Neural cell (in vitro differentiated cells): ENCODE results near the gene MGLL. TPM values are rescaled to one million over a fixed set of nuclear protein-coding genes. Genes with fewer than 3 reads are reported as not detected.

ENCODE experiments used
- H2AFZ ChIP-seq: fragments of 200-600, 300-800 bp; sonication (generic), shearing (Covaris generic); 2 replicates; pipeline ENCODE4 v1.6.0; 2014; ENCODE audit warnings: low read depth, mild to moderate bottlenecking, antibody characterized with exemption, low read length, moderate library complexity
- H3F3A ChIP-seq: fragments of 200-600 bp; shearing (Covaris generic); 2 replicates; pipeline ENCODE4 v1.6.1; 2016; ENCODE audit warnings: mild to moderate bottlenecking, moderate library complexity, mixed read lengths, antibody characterized with exemption, low read length; ENCODE audit not compliant: insufficient read depth, poor library complexity, severe bottlenecking
- H3K27ac ChIP-seq: fragments of 200-600, 300-800 bp; sonication (generic), shearing (Covaris generic); 2 replicates; pipeline ENCODE4 v1.5.1; 2014; ENCODE audit warnings: mild to moderate bottlenecking, low read length, moderate library complexity
- H3K27me3 ChIP-seq: fragments of 300-800, 200-600 bp; sonication (generic), shearing (Covaris generic); 2 replicates; pipeline ENCODE4 v1.6.0; 2014; ENCODE audit warnings: mild to moderate bottlenecking, low read depth, low read length, moderate library complexity; ENCODE audit not compliant: insufficient read depth
- H3K36me3 ChIP-seq: fragments of 300-800, 200-600 bp; sonication (generic), shearing (Covaris generic); 2 replicates; pipeline ENCODE4 v1.5.1; 2014; ENCODE audit warnings: mild to moderate bottlenecking, antibody characterized with exemption, low read length, moderate library complexity; ENCODE audit not compliant: insufficient read depth
- H3K4me2 ChIP-seq: fragments of 300-800, 200-600 bp; sonication (generic), shearing (Covaris generic); 2 replicates; pipeline ENCODE4 v1.6.0; 2014; ENCODE audit warnings: mild to moderate bottlenecking, low read length
- H3K4me3 ChIP-seq: fragments of 300-800, 200-600 bp; sonication (generic), shearing (Covaris generic); 2 replicates; pipeline ENCODE4 v1.5.1; 2014; ENCODE audit warnings: mild to moderate bottlenecking, low read length, moderate library complexity
- H3K79me2 ChIP-seq: fragments of 200-600 bp; shearing (Covaris generic); replicated peaks from 2 replicates; pipeline ENCODE4 v1.6.0; 2014; ENCODE audit warnings: mild to moderate bottlenecking, low read length, moderate library complexity; ENCODE audit not compliant: insufficient read depth
- H3K9ac ChIP-seq: fragments of 300-800, 200-600 bp; sonication (generic), shearing (Covaris generic); 2 replicates; pipeline ENCODE4 v1.6.1; 2016; ENCODE audit warnings: mild to moderate bottlenecking, low read length, mixed read lengths
- H3K9me2 ChIP-seq: fragments of 200-600 bp; shearing (Covaris generic); 2 replicates; pipeline ENCODE4 v1.6.1; 2016; ENCODE audit warnings: mild to moderate bottlenecking, low read length, mixed read lengths; ENCODE audit not compliant: insufficient read depth
- H3K9me3 ChIP-seq: fragments of 200-600, 300-800 bp; sonication (generic), shearing (Covaris generic); 2 replicates; pipeline ENCODE4 v1.6.1; 2016; ENCODE audit warnings: mild to moderate bottlenecking, mixed run types, low read length, moderate library complexity, mixed read lengths
- H4K20me1 ChIP-seq: fragments of 200-600 bp; shearing (Covaris generic); 2 replicates; pipeline ENCODE4 v1.6.1; 2016; ENCODE audit warnings: mild to moderate bottlenecking, mixed run types; ENCODE audit not compliant: insufficient read depth
- EP300 ChIP-seq: fragments of 450-650 bp; conservative IDR thresholded peaks from 2 replicates; pipeline ENCODE4 v1.6.1; 2014; ENCODE audit warnings: antibody characterized with exemption, mild to moderate bottlenecking, moderate library complexity; ENCODE audit not compliant: poor library complexity, severe bottlenecking
- EZH2 ChIP-seq: fragments of 200-600, 300-800 bp; shearing (Covaris generic), sonication (generic); IDR thresholded peaks from 2 replicates; pipeline ENCODE4 v1.6.1; 2014; ENCODE audit warnings: antibody characterized with exemption, low read length, borderline replicate concordance, mild to moderate bottlenecking; ENCODE audit not compliant: insufficient read depth, poor library complexity, severe bottlenecking
- MXI1 ChIP-seq: fragments of 450-650 bp; conservative IDR thresholded peaks from 2 replicates; pipeline ENCODE4 v1.6.1; 2014; ENCODE audit warnings: antibody characterized with exemption, mild to moderate bottlenecking; ENCODE audit not compliant: poor library complexity, severe bottlenecking
- POLR2AphosphoS5 ChIP-seq: IDR thresholded peaks from 2 replicates; pipeline ENCODE4 v1.6.1; 2012
- RAD21 ChIP-seq: fragments of 450-650 bp; conservative IDR thresholded peaks from 2 replicates; pipeline ENCODE4 v1.6.1; 2014; ENCODE audit warnings: antibody characterized with exemption, mild to moderate bottlenecking, moderate library complexity
- SMC3 ChIP-seq: fragments of 450-650 bp; conservative IDR thresholded peaks from 2 replicates; pipeline ENCODE4 v1.6.1; 2014; ENCODE audit warnings: antibody characterized with exemption, mild to moderate bottlenecking, moderate library complexity; ENCODE audit not compliant: poor library complexity
- TAF1 ChIP-seq: IDR thresholded peaks from 2 replicates; pipeline ENCODE4 v1.6.1; 2012; ENCODE audit warnings: low read depth
- polyA plus RNA-seq: library from polyadenylated mRNA; depleted of rRNA; stranded (reverse); fragments of >200 nt; gene quantifications from 2 replicates; pipeline ENCODE4 v1.2.3, GENCODE V29; 2014
- TF ChIP-seq, protein P1 (sequence below): IDR thresholded peaks from 2 replicates; pipeline ENCODE4 v1.6.1; 2012; ENCODE audit warnings: borderline replicate concordance
- TF ChIP-seq, protein P2 (sequence below): fragments of 450-650 bp; IDR thresholded peaks from 2 replicates; pipeline ENCODE4 v1.5.1; 2014; ENCODE audit warnings: antibody characterized with exemption, mild to moderate bottlenecking, moderate library complexity; ENCODE audit not compliant: poor library complexity, severe bottlenecking

MGLL gene
- polyA plus RNA-seq, 1 donor from 2014 or later, result 2.0 TPM

DNA sequence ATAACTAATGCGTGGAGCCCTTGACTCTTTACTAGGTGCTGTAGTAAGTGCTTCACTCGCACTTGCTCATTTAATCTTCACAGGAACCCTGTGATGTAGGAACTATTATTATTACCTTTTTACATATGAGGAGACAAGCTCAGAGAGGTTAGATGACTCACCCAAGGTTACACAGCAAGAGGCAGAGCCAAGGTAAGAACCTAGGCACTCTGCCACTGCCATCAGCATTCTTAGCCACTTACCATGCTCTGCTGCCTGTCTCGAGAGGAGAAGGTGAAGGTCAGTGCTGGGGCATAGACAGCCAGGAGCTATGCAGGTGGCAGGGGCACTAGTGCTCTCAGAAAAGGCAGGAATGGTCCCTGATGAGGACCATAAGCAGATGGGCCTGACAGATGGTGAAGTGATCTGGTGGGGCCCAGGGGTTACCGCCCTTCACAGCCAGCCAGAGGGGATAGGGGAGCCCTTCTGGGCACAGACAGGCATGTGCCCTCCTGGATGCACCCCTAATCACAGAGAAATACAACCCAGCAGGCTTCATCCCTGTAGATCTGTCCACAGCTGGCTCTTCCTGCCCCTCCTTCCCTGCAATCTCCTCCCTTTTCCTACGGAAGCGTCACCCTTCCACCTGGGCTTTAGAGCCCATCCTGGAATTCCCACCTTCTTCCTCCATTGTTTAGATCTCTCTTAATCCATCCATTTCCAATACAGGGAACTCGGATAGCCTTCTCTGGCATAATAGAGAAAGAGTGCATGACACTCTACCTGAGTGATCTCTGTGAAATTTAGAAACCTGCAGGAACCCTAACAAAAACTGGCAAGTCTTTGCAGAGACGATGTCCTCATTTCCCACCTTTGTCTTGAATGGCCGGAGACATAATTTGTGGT is 122.7 kb downstream of the MGLL start:
- Histone ChIP-seq H3K36me3 (no peaks in the 10 kb centered on the region), H3K9ac (no peak overlapping the region), H3K27me3 (no peaks in the 10 kb centered on the region), H4K20me1 (no peaks in the 10 kb centered on the region), H3K4me3 (no peak overlapping the region), H3K9me3 (no peaks in the 10 kb centered on the region), H2AFZ (no peak overlapping the region), H3K9me2 (no peaks in the 10 kb centered on the region), H3K79me2 (no peaks in the 10 kb centered on the region), H3K4me2 (no peak overlapping the region), H3F3A (no peaks in the 10 kb centered on the region), H3K27ac (no peak overlapping the region)
- TF ChIP-seq POLR2AphosphoS5, result no peak
- TF ChIP-seq SMC3, result no peak
- TF ChIP-seq, protein P1, sequence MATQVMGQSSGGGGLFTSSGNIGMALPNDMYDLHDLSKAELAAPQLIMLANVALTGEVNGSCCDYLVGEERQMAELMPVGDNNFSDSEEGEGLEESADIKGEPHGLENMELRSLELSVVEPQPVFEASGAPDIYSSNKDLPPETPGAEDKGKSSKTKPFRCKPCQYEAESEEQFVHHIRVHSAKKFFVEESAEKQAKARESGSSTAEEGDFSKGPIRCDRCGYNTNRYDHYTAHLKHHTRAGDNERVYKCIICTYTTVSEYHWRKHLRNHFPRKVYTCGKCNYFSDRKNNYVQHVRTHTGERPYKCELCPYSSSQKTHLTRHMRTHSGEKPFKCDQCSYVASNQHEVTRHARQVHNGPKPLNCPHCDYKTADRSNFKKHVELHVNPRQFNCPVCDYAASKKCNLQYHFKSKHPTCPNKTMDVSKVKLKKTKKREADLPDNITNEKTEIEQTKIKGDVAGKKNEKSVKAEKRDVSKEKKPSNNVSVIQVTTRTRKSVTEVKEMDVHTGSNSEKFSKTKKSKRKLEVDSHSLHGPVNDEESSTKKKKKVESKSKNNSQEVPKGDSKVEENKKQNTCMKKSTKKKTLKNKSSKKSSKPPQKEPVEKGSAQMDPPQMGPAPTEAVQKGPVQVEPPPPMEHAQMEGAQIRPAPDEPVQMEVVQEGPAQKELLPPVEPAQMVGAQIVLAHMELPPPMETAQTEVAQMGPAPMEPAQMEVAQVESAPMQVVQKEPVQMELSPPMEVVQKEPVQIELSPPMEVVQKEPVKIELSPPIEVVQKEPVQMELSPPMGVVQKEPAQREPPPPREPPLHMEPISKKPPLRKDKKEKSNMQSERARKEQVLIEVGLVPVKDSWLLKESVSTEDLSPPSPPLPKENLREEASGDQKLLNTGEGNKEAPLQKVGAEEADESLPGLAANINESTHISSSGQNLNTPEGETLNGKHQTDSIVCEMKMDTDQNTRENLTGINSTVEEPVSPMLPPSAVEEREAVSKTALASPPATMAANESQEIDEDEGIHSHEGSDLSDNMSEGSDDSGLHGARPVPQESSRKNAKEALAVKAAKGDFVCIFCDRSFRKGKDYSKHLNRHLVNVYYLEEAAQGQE, result no peak
- no peak for TF ChIP-seq TAF1
- no peak for TF ChIP-seq EP300
- TF ChIP-seq RAD21, result no peak
- TF ChIP-seq EZH2, result no peak
- TF ChIP-seq, protein P2, sequence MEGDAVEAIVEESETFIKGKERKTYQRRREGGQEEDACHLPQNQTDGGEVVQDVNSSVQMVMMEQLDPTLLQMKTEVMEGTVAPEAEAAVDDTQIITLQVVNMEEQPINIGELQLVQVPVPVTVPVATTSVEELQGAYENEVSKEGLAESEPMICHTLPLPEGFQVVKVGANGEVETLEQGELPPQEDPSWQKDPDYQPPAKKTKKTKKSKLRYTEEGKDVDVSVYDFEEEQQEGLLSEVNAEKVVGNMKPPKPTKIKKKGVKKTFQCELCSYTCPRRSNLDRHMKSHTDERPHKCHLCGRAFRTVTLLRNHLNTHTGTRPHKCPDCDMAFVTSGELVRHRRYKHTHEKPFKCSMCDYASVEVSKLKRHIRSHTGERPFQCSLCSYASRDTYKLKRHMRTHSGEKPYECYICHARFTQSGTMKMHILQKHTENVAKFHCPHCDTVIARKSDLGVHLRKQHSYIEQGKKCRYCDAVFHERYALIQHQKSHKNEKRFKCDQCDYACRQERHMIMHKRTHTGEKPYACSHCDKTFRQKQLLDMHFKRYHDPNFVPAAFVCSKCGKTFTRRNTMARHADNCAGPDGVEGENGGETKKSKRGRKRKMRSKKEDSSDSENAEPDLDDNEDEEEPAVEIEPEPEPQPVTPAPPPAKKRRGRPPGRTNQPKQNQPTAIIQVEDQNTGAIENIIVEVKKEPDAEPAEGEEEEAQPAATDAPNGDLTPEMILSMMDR, result no peak
- no peak for TF ChIP-seq MXI1

DNA sequence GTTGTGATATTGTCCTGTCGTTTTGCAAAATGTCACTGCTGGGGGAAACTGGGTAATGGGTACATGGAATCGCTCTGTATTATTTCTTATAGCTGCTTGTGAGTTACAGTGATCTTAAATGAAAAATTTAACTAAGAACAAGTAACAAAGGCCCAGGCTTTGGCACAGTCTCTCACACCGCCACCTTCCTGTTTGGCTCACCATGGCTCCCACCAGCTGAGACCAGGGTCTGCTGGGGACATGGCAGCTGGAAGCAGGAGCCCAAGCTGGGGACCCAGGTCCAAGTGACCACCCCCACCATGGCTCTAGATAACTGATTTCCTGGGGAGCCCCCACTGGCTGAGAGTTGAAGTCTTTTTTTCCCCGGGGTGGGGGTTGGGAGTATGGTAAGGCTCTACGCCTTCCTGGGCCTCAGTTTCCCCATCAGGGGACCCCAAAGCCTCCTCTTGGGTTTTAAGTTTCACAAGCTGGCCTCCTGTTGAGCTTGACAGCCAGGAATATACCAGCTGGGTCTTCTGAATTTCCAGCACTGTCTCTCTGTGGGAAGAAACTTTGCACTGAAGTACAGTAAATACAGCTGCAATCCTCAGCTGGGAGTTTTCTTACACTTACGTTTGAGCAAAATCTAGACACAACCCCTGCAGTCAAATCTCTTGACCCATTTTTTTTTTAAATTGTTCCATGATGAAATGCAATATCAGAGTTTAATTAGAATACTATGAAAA is 123.5 kb downstream of the MGLL start:
- no peak overlapping the region for H3K27ac ChIP-seq

More for the DNA sequence above, 123.5 kb downstream of the MGLL start:
- Histone ChIP-seq H4K20me1 (no peaks in the 10 kb centered on the region), H3K4me3 (no peak overlapping the region), H3K9me2 (no peaks in the 10 kb centered on the region), H2AFZ (no peak overlapping the region), H3K36me3 (no peaks in the 10 kb centered on the region), H3K9ac (no peak overlapping the region), H3K79me2 (no peaks in the 10 kb centered on the region), H3F3A (no peaks in the 10 kb centered on the region), H3K9me3 (no peaks in the 10 kb centered on the region), H3K27me3 (no peaks in the 10 kb centered on the region), H3K4me2 (no peak overlapping the region)
- TF ChIP-seq, protein P1, result no peak
- TF ChIP-seq POLR2AphosphoS5 (no peak), RAD21 (no peak), SMC3 (no peak), TAF1 (no peak), EP300 (no peak), MXI1 (no peak), EZH2 (no peak)
- TF ChIP-seq, protein P2, result no peak
